ENCODE data around the gene CYP27B1.
A peak's percentile ranks its signal among the peaks of the same experiment; 100 is the strongest.

The CYP27B1 gene

GRCh38 chr12:57783861-57784260, 17.0 kb upstream of the CYP27B1 start:
- no peak for TF ChIP-seq EP300 (IDR thresholded peaks at IDR 0.05; ENCODE audit: borderline replicate concordance)
- TF ChIP-seq EGR1 (IDR thresholded peaks at IDR 0.05), result no peak
- TF ChIP-seq MAX (IDR thresholded peaks at IDR 0.05), result no peak
- TF ChIP-seq YY1 (IDR thresholded peaks at IDR 0.05; ENCODE audit: low read depth), result no peak
- TF ChIP-seq TCF12 (IDR thresholded peaks at IDR 0.05; ENCODE audit: low read depth), result no peak
- TF ChIP-seq TEAD4 (IDR thresholded peaks at IDR 0.05), result no peak
- no peak for TF ChIP-seq CREB1 (IDR thresholded peaks at IDR 0.05; ENCODE audit: low read depth)
- TF ChIP-seq REST (IDR thresholded peaks at IDR 0.05; ENCODE audit: low read depth), result no peak
- no peak for TF ChIP-seq NFIC (IDR thresholded peaks at IDR 0.05)
- no peak for TF ChIP-seq FOXM1 (IDR thresholded peaks at IDR 0.05; ENCODE audit: borderline replicate concordance, low read depth)
- TF ChIP-seq RAD21 (IDR thresholded peaks at IDR 0.05; ENCODE audit: low read depth), result no peak
- TF ChIP-seq USF1 (IDR thresholded peaks at IDR 0.05), result no peak
- no peak for TF ChIP-seq TAF1 (IDR thresholded peaks at IDR 0.05; ENCODE audit: low read depth)
- TF ChIP-seq ZBTB7A (IDR thresholded peaks at IDR 0.05; ENCODE audit: low read depth), result no peak
- no peak for TF ChIP-seq CEBPB (IDR thresholded peaks at IDR 0.05)

GRCh38 chr12:57783466-57783801, 16.6 kb upstream of the CYP27B1 start:
- TF ChIP-seq NFIC (IDR thresholded peaks at IDR 0.05) (no peak), CREB1 (IDR thresholded peaks at IDR 0.05; ENCODE audit: low read depth) (no peak), REST (IDR thresholded peaks at IDR 0.05; ENCODE audit: low read depth) (no peak), CEBPB (IDR thresholded peaks at IDR 0.05) (no peak), FOXM1 (IDR thresholded peaks at IDR 0.05; ENCODE audit: borderline replicate concordance, low read depth) (no peak), TCF12 (IDR thresholded peaks at IDR 0.05; ENCODE audit: low read depth) (no peak), TAF1 (IDR thresholded peaks at IDR 0.05; ENCODE audit: low read depth) (no peak), RAD21 (IDR thresholded peaks at IDR 0.05; ENCODE audit: low read depth) (no peak), YY1 (IDR thresholded peaks at IDR 0.05; ENCODE audit: low read depth) (no peak), TEAD4 (IDR thresholded peaks at IDR 0.05) (no peak), MAX (IDR thresholded peaks at IDR 0.05) (no peak), USF1 (IDR thresholded peaks at IDR 0.05) (no peak), ZBTB7A (IDR thresholded peaks at IDR 0.05; ENCODE audit: low read depth) (no peak), EP300 (IDR thresholded peaks at IDR 0.05; ENCODE audit: borderline replicate concordance) (no peak)

- TF ChIP-seq RAD21 (IDR thresholded peaks at IDR 0.05; ENCODE audit: low read depth), result peak; percentile 45; the same call in 1 of the 2 replicates
- TF ChIP-seq EP300 (IDR thresholded peaks at IDR 0.05; ENCODE audit: borderline replicate concordance), result peak; percentile 51; the same call in 1 of the 2 replicates
- TF ChIP-seq TEAD4 (IDR thresholded peaks at IDR 0.05), result peak; percentile 73
- TF ChIP-seq EGR1 (IDR thresholded peaks at IDR 0.05), result no peak
- TF ChIP-seq MAX (IDR thresholded peaks at IDR 0.05), result peak; percentile 96
- TF ChIP-seq USF1 (IDR thresholded peaks at IDR 0.05), result peak; percentile 55
- TF ChIP-seq NFIC (IDR thresholded peaks at IDR 0.05), result peak; percentile 51; the same call in 1 of the 2 replicates
- TF ChIP-seq REST (IDR thresholded peaks at IDR 0.05; ENCODE audit: low read depth), result 0 out of 2 replicates have a peak, but pooled peaks have one; percentile 12
- TF ChIP-seq TAF1 (IDR thresholded peaks at IDR 0.05; ENCODE audit: low read depth), result peak; percentile 96
- peak; percentile 91 for TF ChIP-seq CEBPB (IDR thresholded peaks at IDR 0.05)
- no peak; the same call in 1 of the 2 replicates for TF ChIP-seq FOXM1 (IDR thresholded peaks at IDR 0.05; ENCODE audit: borderline replicate concordance, low read depth)
- TF ChIP-seq TCF12 (IDR thresholded peaks at IDR 0.05; ENCODE audit: low read depth), result peak; percentile 86
- TF ChIP-seq YY1 (IDR thresholded peaks at IDR 0.05; ENCODE audit: low read depth), result peak; percentile 83; the same call in 1 of the 2 replicates
- no peak for TF ChIP-seq ZBTB7A (IDR thresholded peaks at IDR 0.05; ENCODE audit: low read depth)
- peak; percentile 89 for TF ChIP-seq CREB1 (IDR thresholded peaks at IDR 0.05; ENCODE audit: low read depth)
These were observed 16.0 kb upstream of the CYP27B1 start, which contains the start of gene TSFM for GRCh38 chr12:57782608-57783465. Gene TSFM, plus strand, starts transcription at chr12:57782787. Its CDS starts 15 bp downstream, at chr12:57782802.

Data from Ishikawa (cell line).